GM20000 (cell line): ENCODE results near the gene PRRX1.

Experiments
- DNase-seq: peaks from one replicate; pipeline ENCODE4 v3.0.0; 2012; ENCODE audit warnings: low spot score
- CTCF ChIP-seq: IDR thresholded peaks from 2 replicates; pipeline ENCODE4 v1.5.1; 2012; ENCODE audit warnings: mild to moderate bottlenecking, control low read depth; ENCODE audit errors: extremely low read depth, missing control alignments

The PRRX1 gene

GRCh38 chr1:170711682-170712081 lies 47.8 kb downstream of the PRRX1 start:
- TF ChIP-seq CTCF, result no peak
- DNase-seq, result no peak

- no peak for TF ChIP-seq CTCF
- no peak for DNase-seq
Observed at GRCh38 chr1:170714163-170714562, 50.2 kb downstream of the PRRX1 start.

- no peak for TF ChIP-seq CTCF
Observed at GRCh38 chr1:170714938-170715337, 51.0 kb downstream of the PRRX1 start.

GRCh38 chr1:170716835-170717429 lies 53.0 kb downstream of the PRRX1 start:
- no peak for TF ChIP-seq CTCF
- no peak for DNase-seq

More at GRCh38 chr1:170714938-170715337, 51.0 kb downstream of the PRRX1 start:
- no peak for DNase-seq

GRCh38 chr1:170720661-170721060 lies 56.7 kb downstream of the PRRX1 start:
- no peak for TF ChIP-seq CTCF
- DNase-seq, result no peak

- DNase-seq, result no peak
- TF ChIP-seq CTCF, result no peak
Observed at GRCh38 chr1:170721621-170722020, 57.7 kb downstream of the PRRX1 start.

- DNase-seq, result no peak
Observed at GRCh38 chr1:170723518-170723917, 59.6 kb downstream of the PRRX1 start.

More at GRCh38 chr1:170723518-170723917, 59.6 kb downstream of the PRRX1 start:
- TF ChIP-seq CTCF, result no peak
